Measurements from ENCODE around the gene PLB1.

- no peak for TF ChIP-seq CTCF (IDR thresholded peaks at IDR 0.05)
- no peak for TF ChIP-seq POLR2A (IDR thresholded peaks at IDR 0.05)
Observed at GRCh38 chr2:28608500-28609424, 112.9 kb downstream of the PLB1 start.

Measured in adrenal gland (tissue), 5 donors.